Measurements from ENCODE around the gene VAV1.
"Not testable (repeated sequence)": the region's sequence is repeated elsewhere in the genome, so short reads cannot be mapped to it uniquely, and the experiment has no call there.

The VAV1 gene

GRCh38 chr19:6862673-6863078 is 90.2 kb downstream of the VAV1 start:
- no peaks in the 10 kb centered on the region for H3K4me1 ChIP-seq (ENCODE audit: control insufficient read depth, insufficient read depth, low read length)
- peaks cover 7% of the 10 kb centered on the region; the same call in 1 of the 2 replicates for H3K9me3 ChIP-seq (ENCODE audit: control insufficient read depth, insufficient read depth, low read length)
- no peaks in the 10 kb centered on the region for H3K36me3 ChIP-seq (ENCODE audit: control insufficient read depth, insufficient read depth, low read length)
- no peak overlapping the region for H3K27ac ChIP-seq (ENCODE audit: low read depth, low read length)
- no peak overlapping the region for H3K9ac ChIP-seq (ENCODE audit: low read depth, low read length)
- H3K27me3 ChIP-seq (ENCODE audit: control insufficient read depth, insufficient read depth, low read length), result no peaks in the 10 kb centered on the region
- H3K4me3 ChIP-seq (ENCODE audit: low read depth, low read length), result no peak overlapping the region

GRCh38 chr19:6864325-6864940 is 91.9 kb downstream of the VAV1 start:
- peaks cover 18% of the 10 kb centered on the region for H3K9me3 ChIP-seq (ENCODE audit: control insufficient read depth, insufficient read depth, low read length)
- no peaks in the 10 kb centered on the region for H3K4me1 ChIP-seq (ENCODE audit: control insufficient read depth, insufficient read depth, low read length)
- no peaks in the 10 kb centered on the region for H3K36me3 ChIP-seq (ENCODE audit: control insufficient read depth, insufficient read depth, low read length)
- no peak overlapping the region for H3K9ac ChIP-seq (ENCODE audit: low read depth, low read length)
- H3K27me3 ChIP-seq (ENCODE audit: control insufficient read depth, insufficient read depth, low read length), result no peaks in the 10 kb centered on the region
- no peak overlapping the region for H3K27ac ChIP-seq (ENCODE audit: low read depth, low read length)
- no peak overlapping the region for H3K4me3 ChIP-seq (ENCODE audit: low read depth, low read length)

GRCh38 chr19:6865849-6866248 is 93.3 kb downstream of the VAV1 start:
- Histone ChIP-seq H3K9me3 (ENCODE audit: control insufficient read depth, insufficient read depth, low read length) (peaks cover 26% of the 10 kb centered on the region), H3K27ac (ENCODE audit: low read depth, low read length) (no peak overlapping the region), H3K9ac (ENCODE audit: low read depth, low read length) (no peak overlapping the region), H3K4me1 (ENCODE audit: control insufficient read depth, insufficient read depth, low read length) (no peaks in the 10 kb centered on the region), H3K36me3 (ENCODE audit: control insufficient read depth, insufficient read depth, low read length) (no peaks in the 10 kb centered on the region), H3K27me3 (ENCODE audit: control insufficient read depth, insufficient read depth, low read length) (no peaks in the 10 kb centered on the region), H3K4me3 (ENCODE audit: low read depth, low read length) (no peak overlapping the region)

- no peaks in the 10 kb centered on the region for H3K36me3 ChIP-seq (ENCODE audit: control insufficient read depth, insufficient read depth, low read length)
- no peak overlapping the region for H3K4me3 ChIP-seq (ENCODE audit: low read depth, low read length)
- H3K9me3 ChIP-seq (ENCODE audit: control insufficient read depth, insufficient read depth, low read length), result peaks cover 34% of the 10 kb centered on the region
- no peaks in the 10 kb centered on the region for H3K4me1 ChIP-seq (ENCODE audit: control insufficient read depth, insufficient read depth, low read length)
- no peak overlapping the region for H3K27ac ChIP-seq (ENCODE audit: low read depth, low read length)
- H3K9ac ChIP-seq (ENCODE audit: low read depth, low read length), result no peak overlapping the region
- no peaks in the 10 kb centered on the region for H3K27me3 ChIP-seq (ENCODE audit: control insufficient read depth, insufficient read depth, low read length)
Observed at GRCh38 chr19:6866741-6867151, 94.2 kb downstream of the VAV1 start.

GRCh38 chr19:6868351-6868750 is 95.8 kb downstream of the VAV1 start:
- H3K27me3 ChIP-seq (ENCODE audit: control insufficient read depth, insufficient read depth, low read length), result no peaks in the 10 kb centered on the region
- H3K27ac ChIP-seq (ENCODE audit: low read depth, low read length), result no peak overlapping the region
- no peak overlapping the region for H3K4me3 ChIP-seq (ENCODE audit: low read depth, low read length)
- H3K9ac ChIP-seq (ENCODE audit: low read depth, low read length), result no peak overlapping the region
- H3K36me3 ChIP-seq (ENCODE audit: control insufficient read depth, insufficient read depth, low read length), result no peaks in the 10 kb centered on the region
- H3K9me3 ChIP-seq (ENCODE audit: control insufficient read depth, insufficient read depth, low read length), result peaks cover 43% of the 10 kb centered on the region
- H3K4me1 ChIP-seq (ENCODE audit: control insufficient read depth, insufficient read depth, low read length), result no peaks in the 10 kb centered on the region

- H3K4me3 ChIP-seq (ENCODE audit: low read depth, low read length); H3K9ac ChIP-seq (ENCODE audit: low read depth, low read length); H3K27ac ChIP-seq (ENCODE audit: low read depth, low read length); H3K27me3 ChIP-seq (ENCODE audit: control insufficient read depth, insufficient read depth, low read length); H3K4me1 ChIP-seq (ENCODE audit: control insufficient read depth, insufficient read depth, low read length); H3K36me3 ChIP-seq (ENCODE audit: control insufficient read depth, insufficient read depth, low read length): not testable (repeated sequence)
- H3K9me3 ChIP-seq (ENCODE audit: control insufficient read depth, insufficient read depth, low read length), result peaks cover 51% of the 10 kb centered on the region
Observed at GRCh38 chr19:6869151-6869882, 96.8 kb downstream of the VAV1 start.

GRCh38 chr19:6873708-6874431 is 101.4 kb downstream of the VAV1 start:
- no peak overlapping the region for H3K9ac ChIP-seq (ENCODE audit: low read depth, low read length)
- no peak overlapping the region for H3K4me3 ChIP-seq (ENCODE audit: low read depth, low read length)
- no peaks in the 10 kb centered on the region for H3K4me1 ChIP-seq (ENCODE audit: control insufficient read depth, insufficient read depth, low read length)
- H3K27ac ChIP-seq (ENCODE audit: low read depth, low read length), result no peak overlapping the region
- H3K27me3 ChIP-seq (ENCODE audit: control insufficient read depth, insufficient read depth, low read length), result no peaks in the 10 kb centered on the region
- peaks cover 71% of the 10 kb centered on the region for H3K9me3 ChIP-seq (ENCODE audit: control insufficient read depth, insufficient read depth, low read length)
- H3K36me3 ChIP-seq (ENCODE audit: control insufficient read depth, insufficient read depth, low read length), result no peaks in the 10 kb centered on the region

- peaks cover 75% of the 10 kb centered on the region for H3K9me3 ChIP-seq (ENCODE audit: control insufficient read depth, insufficient read depth, low read length)
Observed at GRCh38 chr19:6875218-6875617, 102.7 kb downstream of the VAV1 start.

GRCh38 chr19:6876748-6877147 is 104.2 kb downstream of the VAV1 start:
- H3K9me3 ChIP-seq (ENCODE audit: control insufficient read depth, insufficient read depth, low read length), result peaks cover 73% of the 10 kb centered on the region
- H3K27ac ChIP-seq (ENCODE audit: low read depth, low read length), result no peak overlapping the region
- no peaks in the 10 kb centered on the region for H3K4me1 ChIP-seq (ENCODE audit: control insufficient read depth, insufficient read depth, low read length)
- no peak overlapping the region for H3K4me3 ChIP-seq (ENCODE audit: low read depth, low read length)
- no peaks in the 10 kb centered on the region for H3K36me3 ChIP-seq (ENCODE audit: control insufficient read depth, insufficient read depth, low read length)
- no peaks in the 10 kb centered on the region for H3K27me3 ChIP-seq (ENCODE audit: control insufficient read depth, insufficient read depth, low read length)
- no peak overlapping the region for H3K9ac ChIP-seq (ENCODE audit: low read depth, low read length)

More at GRCh38 chr19:6875218-6875617, 102.7 kb downstream of the VAV1 start:
- Histone ChIP-seq H3K27ac (ENCODE audit: low read depth, low read length) (no peak overlapping the region), H3K9ac (ENCODE audit: low read depth, low read length) (no peak overlapping the region), H3K36me3 (ENCODE audit: control insufficient read depth, insufficient read depth, low read length) (no peaks in the 10 kb centered on the region), H3K4me3 (ENCODE audit: low read depth, low read length) (no peak overlapping the region), H3K4me1 (ENCODE audit: control insufficient read depth, insufficient read depth, low read length) (no peaks in the 10 kb centered on the region), H3K27me3 (ENCODE audit: control insufficient read depth, insufficient read depth, low read length) (no peaks in the 10 kb centered on the region)

- H3K4me1 ChIP-seq (ENCODE audit: control insufficient read depth, insufficient read depth, low read length), result no peaks in the 10 kb centered on the region
- no peak overlapping the region for H3K27ac ChIP-seq (ENCODE audit: low read depth, low read length)
- H3K36me3 ChIP-seq (ENCODE audit: control insufficient read depth, insufficient read depth, low read length), result no peaks in the 10 kb centered on the region
- no peaks in the 10 kb centered on the region for H3K27me3 ChIP-seq (ENCODE audit: control insufficient read depth, insufficient read depth, low read length)
- H3K4me3 ChIP-seq (ENCODE audit: low read depth, low read length), result no peak overlapping the region
- H3K9me3 ChIP-seq (ENCODE audit: control insufficient read depth, insufficient read depth, low read length), result peaks cover 76% of the 10 kb centered on the region
- no peak overlapping the region for H3K9ac ChIP-seq (ENCODE audit: low read depth, low read length)
Observed at GRCh38 chr19:6877766-6878165, 105.3 kb downstream of the VAV1 start.
